NCI-H446 (cell line): ENCODE results near the gene ENC1.
"Not testable (repeated sequence)": the region's sequence is repeated elsewhere in the genome, so short reads cannot be mapped to it uniquely, and the experiment has no call there.

ENCODE experiments used
- DNase-seq, 2 experiments: peaks; one replicate each; lab custom pipeline; 2025; lab: John Stamatoyannopoulos, UW

ENC1 gene, protein sequence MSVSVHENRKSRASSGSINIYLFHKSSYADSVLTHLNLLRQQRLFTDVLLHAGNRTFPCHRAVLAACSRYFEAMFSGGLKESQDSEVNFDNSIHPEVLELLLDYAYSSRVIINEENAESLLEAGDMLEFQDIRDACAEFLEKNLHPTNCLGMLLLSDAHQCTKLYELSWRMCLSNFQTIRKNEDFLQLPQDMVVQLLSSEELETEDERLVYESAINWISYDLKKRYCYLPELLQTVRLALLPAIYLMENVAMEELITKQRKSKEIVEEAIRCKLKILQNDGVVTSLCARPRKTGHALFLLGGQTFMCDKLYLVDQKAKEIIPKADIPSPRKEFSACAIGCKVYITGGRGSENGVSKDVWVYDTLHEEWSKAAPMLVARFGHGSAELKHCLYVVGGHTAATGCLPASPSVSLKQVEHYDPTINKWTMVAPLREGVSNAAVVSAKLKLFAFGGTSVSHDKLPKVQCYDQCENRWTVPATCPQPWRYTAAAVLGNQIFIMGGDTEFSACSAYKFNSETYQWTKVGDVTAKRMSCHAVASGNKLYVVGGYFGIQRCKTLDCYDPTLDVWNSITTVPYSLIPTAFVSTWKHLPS

DNA sequence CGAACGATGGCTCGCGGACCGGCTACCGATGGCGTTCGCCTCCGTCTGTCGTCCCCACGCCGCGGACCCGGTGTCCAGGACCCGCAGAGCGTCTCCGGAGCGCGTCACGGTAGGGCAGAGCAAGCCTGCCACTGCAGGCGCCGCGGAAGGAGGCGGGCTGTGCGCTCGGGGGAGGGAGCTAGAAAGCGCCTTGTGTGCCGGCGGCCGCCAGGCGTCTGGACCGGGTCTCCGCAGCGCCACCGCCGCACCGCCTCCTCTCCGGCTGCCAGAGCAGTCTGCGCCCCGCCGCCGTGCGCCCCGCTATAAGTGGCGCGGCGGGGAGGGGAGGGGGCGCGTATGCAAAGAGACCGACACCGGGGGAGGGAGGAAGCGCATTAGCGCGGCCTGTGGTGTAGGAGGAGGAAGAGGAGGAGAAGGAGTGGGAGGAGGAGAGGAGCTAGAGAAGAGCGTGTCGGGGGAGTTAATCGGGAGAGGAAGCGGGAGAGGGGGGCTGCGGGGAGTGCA is at the start of gene ENC1:
ENC1 (minus strand) TSS at position 279 of the 504 bp plus-strand sequence. CDS start 4,243 bp downstream, outside the sequence.
- DNase-seq, result peak; percentile 69 to 84

DNA sequence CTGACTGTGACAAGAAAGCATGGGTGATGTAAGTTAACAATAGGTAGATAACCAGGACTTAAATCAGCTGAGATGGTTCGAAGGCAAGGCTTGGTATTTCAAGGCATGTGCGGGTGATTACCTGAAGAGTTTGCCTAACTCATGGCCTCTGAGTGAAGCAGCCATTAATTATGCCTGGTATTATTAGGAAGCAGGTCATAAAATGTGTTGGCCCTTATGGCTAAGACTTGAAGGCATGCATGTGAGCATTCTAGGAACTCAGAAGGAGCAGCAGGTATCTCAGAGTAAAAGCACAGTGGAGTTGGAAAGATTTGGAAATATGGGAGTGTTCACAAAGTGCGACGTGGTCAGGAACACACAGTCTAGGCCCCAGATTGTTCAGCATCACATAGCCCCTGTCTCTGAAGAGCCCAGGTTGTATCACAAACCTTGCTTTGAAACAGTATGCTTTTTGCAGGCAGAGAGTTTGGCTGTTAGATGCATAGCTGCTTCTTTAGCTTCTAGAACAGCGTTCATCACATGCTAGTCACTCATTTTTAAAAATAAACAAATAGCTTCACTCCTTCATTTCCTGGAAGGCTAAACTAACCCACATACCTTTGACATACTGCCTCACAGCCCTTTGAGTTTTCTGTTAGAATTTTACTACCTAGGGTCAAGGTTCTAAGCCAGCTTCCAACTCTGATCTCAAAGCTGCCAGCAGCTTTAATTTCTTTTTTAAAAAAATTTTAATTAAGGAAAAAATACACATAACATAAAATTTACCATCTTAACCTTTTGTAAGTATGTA is 46.6 kb upstream of the ENC1 start:
- no peak for DNase-seq

DNA sequence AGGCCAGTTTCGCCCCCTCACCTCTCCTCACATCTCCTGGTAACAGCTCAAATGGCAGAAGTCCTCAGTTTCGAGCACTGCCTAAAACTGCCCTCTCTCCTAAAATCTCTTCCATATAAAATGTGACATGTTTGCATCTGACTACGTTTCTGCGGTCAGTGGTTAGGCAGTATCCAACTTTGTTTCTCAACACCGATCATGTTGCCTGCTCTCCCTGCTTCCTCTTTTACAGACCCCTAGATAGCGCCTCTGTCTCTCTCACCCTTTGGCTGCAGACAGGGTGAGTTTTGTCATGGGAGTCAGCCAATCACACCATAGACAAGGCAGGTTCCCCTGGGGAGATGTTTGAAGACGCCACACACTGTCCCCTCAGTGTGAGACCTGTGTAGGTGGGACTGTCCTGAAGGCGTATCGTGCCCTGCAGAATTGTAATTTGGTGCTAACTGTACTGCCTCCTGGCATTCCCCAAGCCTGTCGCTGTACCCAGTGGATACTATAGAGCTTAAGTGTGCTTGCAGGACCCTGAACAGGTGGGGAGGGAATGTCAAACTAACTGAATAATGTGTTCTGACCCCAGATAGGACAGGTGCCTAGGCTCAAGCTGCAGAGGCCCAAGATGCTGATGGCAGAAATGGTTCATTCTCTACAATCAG is 45.6 kb upstream of the ENC1 start:
- no peak for DNase-seq

DNA sequence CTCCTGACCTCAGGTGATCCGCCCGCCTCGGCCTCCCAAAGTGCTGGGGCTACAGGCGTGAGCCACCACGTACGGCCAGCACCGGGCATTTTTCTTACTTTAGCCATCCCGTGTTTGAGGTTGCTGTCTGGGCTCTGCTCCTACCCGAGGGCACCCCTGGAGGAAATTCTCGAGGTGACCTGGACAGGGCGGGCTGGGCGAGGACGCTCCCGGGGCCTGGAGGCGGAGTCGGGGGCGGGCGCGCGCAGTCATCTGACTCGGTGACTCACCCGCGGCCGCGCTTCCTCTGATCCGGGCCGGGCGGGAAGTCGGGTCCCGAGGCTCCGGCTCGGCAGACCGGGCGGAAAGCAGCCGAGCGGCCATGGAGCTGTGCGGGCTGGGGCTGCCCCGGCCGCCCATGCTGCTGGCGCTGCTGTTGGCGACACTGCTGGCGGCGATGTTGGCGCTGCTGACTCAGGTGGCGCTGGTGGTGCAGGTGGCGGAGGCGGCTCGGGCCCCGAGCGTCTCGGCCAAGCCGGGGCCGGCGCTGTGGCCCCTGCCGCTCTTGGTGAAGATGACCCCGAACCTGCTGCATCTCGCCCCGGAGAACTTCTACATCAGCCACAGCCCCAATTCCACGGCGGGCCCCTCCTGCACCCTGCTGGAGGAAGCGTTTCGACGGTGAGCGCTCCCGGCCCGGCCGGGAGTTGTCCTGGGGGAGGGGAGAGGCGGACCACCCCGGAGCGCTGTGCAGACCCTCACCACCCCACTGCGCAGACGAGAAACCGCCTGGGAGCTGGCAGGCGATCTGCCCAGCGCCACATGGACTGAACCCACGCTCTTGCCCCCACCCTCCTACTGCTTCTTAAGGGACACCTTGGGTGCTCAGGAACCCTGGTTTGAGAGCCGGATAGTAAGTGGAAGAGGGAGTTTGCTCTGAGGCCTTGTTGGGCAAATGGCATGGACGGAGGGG is 44.6 kb upstream of the ENC1 start, which contains the start of gene HEXB:
HEXB (plus strand) TSS at position 334 of the 952 bp plus-strand sequence; CDS start at position 362, 28 bp downstream.
- peak; percentile 57 to 84 for DNase-seq

DNA sequence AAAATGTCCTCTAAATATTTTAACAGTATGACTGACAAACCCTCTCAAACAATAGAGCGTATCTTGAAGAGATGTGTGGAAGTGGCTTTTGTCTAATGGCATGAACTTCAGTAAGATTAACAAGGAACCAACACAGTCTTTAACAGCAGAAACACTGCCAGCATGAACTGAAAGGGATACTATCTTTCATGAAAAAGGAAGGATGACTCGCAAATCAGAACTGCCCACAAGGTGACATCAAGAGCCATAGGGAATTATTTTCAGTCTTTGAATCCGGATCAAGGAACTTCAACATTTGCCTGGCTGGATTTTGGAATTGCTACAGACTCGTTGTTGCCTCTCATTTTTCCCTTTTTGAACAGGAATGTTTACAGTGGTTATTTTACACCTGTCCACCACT is 39.4 kb upstream of the ENC1 start:
- no peak for DNase-seq

DNA sequence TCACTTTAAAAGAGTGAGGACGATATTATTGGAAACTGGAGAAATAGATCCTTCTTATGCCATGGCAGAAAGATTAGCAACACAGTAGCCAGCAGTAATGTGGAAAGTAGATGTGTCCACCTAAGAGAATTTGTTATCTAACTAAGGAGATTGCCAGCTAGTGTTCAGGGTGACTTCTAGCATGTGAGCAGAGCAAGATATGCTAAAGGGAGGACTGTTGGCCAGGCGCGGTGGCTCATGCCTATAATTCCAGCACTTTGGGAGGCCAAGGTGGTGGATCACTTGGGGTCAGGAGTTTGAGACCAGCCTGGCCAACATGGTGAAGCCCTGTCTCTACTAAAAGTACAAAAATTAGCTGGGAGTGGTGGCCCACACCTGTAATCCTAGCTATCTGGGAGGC is 38.8 kb upstream of the ENC1 start:
- not testable (repeated sequence) for DNase-seq

DNA sequence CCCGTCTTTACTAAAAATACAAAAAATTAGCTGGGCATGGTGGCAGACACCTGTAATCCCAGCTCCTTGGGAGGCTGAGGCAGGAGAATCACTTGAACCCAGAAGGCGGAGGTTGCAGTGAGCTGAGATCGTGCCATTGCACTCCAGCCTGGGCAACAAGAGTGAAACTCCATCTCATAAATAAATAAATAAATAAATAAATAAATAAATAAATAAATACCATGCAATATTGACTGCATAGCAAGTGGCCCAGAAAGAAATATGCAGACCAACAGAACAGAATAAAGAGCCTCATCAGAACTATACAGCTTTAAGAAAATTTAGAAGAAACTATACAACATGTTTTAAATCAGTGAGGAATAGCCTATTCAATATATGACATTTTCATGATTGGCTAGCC is 37.6 kb upstream of the ENC1 start:
- not testable (repeated sequence) for DNase-seq

DNA sequence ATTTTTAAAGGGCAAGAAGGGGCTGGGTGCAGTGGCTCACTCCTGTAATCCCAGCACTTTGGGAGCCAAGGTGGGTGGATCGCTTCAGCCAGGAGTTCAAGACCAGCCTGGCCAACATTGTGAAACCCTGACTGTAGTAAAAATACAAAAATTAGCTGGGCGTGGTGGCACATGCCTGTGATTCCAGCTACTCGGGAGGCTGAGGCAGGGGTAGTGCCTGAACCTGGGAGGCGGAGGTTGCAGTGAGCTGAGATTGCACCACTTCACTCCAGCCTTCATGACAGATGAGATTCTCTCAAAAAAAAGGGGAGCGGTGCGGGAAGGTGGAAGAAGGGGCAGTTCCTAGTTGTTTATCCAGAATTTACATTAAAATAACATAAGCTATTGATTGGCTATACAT is 35.9 kb upstream of the ENC1 start:
- DNase-seq, result not testable (repeated sequence)

DNA sequence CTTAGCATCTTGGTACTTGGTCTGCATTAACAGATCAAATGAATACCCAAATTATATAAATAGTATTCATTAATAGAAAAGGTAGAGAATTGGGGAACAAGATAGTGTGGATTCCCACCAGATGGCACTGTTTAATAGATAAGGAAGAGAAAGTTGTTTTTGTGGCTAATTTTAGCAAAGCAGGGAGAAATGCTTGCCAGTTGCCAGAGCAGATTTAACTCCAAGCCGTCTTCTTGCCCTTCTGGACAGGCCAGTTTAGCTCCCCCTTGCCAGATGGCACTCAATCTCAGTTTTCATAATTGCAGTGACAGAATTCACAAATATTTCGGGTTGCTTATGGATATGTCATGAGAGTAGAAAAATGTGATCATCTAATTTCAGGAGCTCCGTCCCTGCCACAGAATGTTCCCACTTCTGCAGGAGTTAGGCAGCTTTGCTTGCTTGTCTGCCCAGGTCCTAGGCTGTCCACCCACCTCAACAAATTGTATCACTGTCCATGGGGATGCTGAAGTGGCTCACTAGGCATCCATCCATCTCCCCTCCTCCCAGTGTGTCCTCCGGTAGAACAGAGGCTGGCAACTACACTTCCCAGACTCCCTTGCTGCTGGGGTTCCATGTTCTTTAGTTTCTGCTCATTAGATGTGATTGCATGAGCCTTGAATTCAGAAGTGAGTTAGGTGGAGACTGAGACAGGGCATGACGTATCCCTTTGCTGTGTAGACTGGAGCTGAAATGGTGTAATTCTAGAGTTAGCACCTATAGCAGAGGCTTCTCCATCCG is 32.7 kb upstream of the ENC1 start:
- peak; percentile 52 to 78 for DNase-seq

DNA sequence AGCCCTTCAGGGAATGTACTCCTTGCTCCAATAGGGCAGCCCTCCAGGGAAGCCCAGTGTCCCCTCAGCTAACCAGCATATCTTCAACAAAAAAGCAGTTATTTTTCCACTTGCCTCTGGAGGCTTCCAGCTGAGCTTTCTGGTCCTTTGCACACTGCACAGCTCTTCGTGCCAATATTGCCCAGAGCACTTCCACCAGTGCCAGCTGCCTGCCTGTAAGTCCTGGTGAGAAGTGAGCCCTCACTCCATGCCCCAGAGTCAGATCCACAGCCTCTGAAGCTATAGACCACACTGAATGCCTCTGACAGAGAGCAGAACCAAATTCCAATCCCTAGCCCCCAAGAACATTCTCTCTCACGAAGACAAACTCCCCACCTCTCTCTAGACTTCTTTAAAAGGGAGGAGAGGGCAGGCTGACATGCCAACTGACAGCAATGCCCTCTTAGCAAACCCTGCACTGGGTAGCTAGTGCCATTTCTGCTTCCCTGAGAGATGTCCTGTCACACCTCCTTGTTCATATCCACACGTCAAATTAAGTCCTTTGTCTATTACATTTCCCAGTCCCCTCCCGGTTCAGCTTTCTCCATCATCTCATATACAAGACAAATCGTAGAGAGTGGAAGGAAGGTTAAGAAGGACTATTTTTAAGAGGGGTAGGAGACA is 31.8 kb upstream of the ENC1 start:
- peak; percentile 35 to 68 for DNase-seq

DNA sequence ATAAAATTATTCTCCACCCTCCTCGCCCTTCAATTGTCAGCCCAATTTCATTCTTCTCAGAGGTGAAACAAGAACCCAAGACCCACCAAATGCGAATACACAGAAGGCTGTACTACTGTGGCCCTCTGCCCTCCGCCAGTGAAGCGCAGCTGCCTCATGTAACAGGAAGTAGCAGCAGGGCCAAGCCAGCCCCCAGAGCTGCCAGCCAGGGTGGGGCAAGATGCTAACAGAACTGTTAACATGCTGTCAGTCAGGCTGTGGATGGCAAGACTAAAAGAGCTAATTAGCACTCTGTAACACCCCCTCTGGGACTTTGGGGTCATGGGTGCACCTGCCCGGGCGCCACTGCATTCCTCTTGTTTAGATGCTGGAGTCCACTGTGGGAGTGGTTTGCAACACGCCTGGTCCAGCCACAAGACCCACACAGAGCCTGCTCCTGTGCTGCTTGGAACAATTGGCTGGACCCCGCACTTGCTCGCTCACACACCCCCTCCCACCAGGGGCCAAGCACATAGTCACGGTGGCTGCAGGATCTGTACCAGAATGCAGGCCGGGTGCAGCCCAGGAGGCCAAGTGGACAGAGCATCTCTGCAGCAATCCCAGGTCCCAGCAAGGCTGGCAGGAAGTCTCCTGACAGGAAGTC is 30.0 kb upstream of the ENC1 start:
- DNase-seq, result peak in 1 of 2 experiments; percentile 15

DNA sequence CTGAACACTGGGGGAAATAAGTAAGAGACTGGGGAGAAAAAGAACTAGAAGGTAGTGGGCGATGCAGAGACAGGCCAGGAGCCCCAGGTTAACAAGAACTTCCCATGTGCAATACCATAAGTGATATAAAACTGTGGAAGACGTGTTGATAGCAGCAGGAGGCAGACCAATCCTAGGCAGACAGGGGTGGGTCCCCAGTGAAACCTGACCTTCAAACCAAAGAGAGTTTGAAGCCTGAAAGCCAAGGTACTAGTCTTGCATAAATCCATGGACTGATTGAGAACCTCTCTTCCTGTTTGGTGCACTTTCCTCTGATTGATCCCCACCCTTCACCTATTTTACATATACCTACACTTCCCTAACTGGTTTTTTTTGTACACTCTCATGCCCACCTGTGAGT is 29.3 kb upstream of the ENC1 start:
- peak in 1 of 2 experiments; percentile 49 for DNase-seq

DNA sequence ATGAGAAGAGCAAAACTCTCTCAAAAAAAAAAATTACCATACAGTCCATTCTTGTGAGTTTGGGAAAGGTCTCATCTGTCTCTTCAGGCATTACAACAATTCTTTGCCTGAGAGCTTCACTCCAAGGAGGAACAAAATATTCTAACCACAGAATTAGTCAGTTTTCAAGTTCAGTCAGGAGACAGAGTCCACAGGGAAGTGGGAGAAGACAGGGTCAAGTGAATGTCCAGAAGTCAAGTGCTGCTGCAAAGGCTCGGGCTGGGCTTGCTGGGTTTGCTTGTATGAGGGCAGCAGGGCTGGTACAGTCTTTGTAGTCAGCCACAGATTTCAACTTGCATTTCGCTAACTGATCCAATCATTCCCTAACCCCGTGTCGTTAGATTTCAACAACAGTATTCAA is 26.9 kb upstream of the ENC1 start:
- DNase-seq, result no peak

DNA sequence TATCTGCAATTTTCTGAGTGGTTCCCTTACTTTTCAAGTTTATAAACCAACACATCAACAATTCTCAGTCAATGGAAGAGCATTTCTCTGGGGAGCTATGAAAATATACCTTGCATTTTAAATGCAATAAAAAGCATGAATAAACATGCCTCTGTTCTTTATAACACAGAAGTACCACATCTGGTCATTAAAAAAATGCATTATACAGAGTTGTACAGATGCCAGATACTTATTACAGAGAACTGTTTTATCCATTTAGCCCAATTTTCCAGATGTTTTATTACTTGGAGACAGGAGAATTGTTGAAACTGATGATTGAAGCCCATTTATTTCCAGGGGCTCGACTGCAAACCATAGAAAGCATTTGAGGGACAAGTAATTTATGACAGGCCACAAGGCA is 25.3 kb upstream of the ENC1 start:
- no peak for DNase-seq

DNA sequence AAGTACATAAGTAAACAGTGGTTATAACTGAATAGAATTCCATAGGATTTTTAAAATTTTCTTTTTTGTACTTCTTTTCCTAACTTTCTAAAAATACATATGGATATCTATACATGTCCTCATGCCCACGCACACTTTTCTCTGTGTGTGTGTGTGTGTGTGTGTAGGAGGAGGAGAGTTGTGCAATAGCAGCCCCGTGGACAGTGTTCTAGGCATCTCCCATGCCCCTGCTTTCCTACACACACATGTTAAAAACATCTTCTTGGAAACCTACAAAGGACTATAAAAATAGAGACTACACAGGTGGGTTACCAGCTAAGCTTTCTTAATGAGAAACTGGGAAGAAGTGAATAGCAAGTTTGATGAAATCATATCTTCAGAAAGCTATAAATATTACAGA is 24.7 kb upstream of the ENC1 start:
- DNase-seq, result no peak

DNA sequence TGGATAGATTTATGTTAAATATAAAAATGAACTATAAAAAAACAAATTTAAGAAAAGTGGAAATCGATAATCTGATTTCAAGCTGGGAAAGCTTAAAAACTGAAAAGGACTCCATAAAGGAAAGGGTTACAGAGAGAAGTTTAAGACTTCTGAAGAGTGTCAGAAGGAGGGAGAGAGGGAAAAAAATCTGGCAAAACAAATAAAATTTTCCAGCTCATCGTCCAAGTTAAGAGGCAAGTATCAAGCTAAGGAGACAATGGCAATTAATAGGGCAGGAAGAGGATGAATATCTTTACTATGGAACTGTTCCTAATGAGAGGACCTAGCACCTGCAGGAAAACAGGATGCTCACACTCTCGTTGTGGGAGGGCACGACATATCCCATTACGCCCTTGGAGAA is 24.0 kb upstream of the ENC1 start:
- no peak for DNase-seq

DNA sequence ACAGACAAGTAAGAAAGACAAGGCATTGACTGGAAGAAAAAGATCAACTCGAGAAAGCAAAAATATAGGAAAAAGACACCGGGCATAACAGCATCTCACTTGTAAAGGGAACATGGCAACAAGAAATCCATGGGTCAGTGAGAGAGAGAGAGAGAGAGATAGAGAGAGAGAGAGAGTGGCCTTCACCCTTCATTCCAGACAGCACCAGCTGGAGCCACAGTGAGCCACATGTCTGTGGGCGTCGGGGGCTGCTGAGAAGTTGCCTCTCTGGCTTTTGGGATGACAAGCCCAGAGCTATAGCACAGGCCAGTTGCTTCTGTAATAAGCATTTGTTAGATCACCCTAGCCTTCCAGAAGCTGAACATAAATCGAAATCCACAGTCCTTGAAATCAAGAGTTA is 20.3 kb upstream of the ENC1 start:
- no peak for DNase-seq

DNA sequence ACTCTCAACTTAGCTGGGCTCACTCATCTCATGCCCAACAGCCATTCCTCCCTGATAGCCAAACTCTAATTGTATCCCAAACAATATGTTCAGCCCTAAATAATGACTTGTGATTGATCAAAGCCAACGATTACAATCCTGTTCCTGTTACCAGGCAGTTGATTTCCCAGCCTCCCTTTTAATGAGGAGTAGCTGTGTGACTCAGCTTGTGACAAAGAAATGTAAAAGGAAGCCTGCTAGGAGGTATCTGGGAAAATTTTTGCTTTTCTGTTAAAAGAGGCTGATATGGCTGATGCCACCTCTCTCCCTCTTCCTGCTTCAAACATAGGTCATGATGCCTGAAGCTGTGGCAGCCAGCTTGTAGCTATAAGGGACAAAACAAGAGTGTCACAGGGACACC is 19.6 kb upstream of the ENC1 start:
- DNase-seq, result no peak

DNA sequence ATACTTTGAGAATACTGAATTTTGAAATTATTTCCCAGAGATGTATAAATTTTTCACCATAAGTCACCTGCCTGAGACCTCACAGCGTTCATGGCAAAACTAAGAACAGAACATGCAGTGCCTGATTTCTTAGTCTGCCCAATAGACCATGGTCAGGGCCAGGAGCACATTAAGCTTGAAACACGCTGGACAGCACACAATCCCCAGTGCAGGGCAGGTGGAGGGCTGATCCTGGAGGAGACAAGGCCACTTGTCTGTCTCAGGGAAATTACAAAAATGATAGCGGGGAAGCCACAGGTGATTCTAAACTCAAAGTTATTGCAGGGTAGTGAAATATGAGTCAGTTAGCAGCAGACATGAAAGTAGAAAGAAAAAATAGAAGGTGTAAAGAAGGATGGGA is 18.6 kb upstream of the ENC1 start:
- DNase-seq, result no peak
